T follicular helper cell (primary cell): ENCODE data around the gene AGBL4.

Experiments
- DNase-seq: peaks from one replicate; pipeline ENCODE4 v3.0.0-alpha.2; 2020; ENCODE audit warnings: low read depth

Gene AGBL4

DNA sequence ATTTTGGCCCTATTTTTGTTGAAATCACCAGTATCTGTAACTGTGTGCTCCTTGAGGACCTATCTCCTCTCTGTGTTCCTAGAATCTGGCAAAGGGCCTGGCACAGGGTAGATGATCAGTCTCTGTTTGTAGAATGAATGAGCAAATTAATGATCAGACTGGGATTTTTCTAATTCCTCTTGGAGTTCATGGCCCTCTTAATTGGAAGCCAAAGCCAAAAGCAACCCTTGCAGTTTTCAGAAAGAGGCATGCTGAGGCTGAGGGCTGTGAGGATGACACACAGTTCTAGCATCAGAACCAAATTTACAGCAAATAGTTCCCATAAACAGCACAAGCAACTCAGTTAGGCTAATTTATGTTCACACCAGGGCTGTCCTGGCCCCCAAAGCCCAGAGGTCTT, 1136.0 kb downstream of the AGBL4 start:
- DNase-seq, result no peak

DNA sequence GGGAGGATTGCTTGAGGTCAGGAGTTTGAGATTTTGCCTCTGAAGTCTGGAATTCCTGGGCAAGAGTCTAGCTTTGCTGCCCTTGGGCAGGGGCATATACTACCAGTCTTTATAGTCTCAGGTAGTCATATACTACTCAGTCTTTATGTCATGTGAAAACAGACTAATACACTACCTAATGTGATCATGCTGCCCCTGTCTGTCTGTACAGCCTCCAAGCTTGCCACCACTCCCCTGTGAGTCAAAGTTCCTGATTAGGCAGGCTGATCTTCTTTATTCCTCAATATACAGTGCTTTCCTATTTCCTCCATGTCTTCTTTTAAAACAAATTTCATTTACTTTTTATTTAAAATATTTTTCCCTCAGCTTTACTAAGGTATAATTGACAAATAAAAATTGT, 1141.7 kb downstream of the AGBL4 start:
- no peak for DNase-seq

DNA sequence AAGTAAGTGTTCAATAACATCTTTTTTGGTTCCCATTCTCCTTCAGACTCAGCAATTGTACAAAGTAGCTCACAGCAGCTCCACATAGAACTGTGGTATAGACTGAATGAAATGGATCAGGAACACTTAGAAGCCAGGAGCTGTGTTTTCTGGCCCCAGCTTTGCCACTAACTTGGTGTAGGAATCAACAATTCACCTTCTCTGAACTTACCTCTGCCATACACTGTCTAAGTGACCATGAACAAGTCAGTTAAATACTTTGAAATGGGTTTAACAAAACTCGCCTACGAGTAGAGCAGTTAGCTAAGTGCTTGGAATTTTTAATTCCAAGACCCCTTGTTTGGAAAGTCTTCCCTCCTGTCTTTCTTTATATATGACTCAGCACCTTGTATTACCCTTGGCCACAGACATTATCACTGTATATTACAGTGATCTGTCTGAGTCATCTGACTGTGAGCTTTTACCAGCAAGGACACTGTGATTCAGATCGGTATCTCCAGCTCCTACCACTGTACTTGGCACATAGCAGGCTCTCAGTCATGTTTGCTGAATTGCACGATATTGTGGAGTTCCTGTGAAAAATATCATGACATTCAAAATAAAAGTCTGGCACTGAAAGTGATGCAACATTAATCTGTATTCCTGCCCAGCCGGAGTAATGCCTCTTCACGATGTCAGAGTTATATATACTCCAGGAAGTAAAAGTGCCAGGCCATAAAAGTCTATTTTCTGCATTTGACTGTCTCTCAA, 1145.4 kb downstream of the AGBL4 start:
- no peak for DNase-seq

DNA sequence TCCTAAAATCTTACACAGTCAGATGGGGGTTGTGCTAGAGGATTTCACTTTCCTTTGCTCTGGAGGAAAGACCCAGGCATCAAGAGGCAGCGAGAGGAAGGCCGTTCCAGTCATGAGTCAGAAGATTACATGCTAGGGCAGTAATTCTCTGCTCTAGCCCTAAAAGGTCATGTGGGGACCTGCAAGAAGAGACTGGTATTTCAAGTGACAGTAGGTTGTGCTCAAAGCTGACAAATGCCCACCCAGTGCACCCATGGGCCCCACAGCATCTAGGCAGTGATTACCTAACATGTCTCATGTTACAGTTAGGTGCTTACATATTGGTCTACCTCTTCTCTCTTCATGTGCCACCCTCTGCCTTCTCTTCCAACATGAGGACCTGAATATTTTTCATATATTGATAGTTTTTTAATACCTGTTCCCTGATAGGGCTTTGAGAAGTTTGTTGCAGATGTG, 1147.4 kb downstream of the AGBL4 start:
- no peak for DNase-seq

DNA sequence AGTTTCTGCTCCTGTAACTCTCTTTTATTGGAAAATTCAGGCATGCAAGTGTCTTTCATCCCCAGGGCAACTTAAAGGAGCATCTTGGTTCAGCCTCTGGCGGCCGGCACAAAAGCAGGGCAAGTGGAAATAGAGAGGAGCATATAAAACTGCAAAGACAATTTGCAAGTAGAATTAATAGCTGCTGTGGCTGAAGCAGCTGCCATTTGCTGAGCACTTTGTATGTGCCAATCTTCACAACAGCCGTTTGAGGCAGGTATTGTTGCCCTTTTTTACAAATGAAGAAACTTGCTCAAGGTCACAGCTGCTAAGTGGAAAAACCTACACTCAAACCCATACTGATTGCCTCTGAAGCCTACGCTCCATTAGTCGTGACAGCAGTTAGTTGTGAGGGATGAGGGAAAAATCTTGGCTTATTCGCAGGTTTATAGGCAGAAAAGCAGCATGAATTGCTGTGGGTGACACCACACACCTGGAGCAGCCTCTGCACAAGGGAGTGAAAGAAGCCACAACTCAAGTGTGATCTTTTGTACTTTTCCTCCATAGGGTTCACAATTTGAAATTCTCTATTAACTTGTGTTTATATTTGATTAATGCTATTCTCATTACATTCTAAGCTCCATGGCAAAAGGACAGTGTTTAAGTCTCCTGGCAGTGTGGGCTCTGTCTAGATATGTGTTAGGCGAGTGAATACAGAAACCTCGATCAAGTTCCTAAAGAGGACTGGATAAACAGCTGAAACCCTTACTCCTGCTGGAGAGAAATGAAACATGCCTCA, 1148.0 kb downstream of the AGBL4 start:
- DNase-seq, result no peak

DNA sequence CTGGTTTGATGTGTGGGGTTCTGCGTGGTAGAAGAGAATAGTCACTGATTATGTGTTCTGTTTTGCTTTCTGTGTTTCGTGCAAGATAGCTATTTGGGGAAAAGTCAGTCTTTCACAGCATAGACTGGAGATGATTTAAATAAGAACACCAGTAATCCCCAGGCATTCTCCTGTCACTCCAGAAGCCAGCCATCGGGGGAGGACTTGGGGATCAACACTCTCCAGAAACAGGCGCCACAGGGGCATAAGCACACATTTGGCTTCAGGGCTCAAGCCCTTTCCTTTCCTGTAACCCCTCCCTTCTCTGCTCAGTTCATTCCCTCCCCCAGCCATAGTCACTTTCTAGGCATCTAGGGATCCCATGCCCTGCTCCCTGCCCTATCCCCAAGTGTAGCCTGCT, 1149.8 kb downstream of the AGBL4 start:
- DNase-seq, result no peak

DNA sequence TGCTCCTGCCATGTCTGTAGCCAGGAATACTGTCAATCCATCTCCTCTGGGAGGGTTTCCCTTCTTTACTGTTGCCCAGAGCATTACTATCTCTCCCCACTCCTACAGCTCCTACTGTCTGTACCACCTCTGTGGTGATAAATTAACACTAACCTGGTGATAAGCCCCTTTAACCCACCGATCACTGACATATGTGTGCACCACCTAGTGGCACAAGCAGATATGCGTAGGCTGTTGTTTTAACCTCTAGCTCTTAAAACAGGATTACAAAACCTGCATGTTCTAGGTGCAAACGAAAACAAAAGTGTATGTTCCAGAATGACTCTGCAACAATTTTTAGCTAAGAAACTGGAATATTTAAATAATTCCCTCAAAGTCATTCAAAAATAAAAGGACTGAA, 1153.2 kb downstream of the AGBL4 start:
- DNase-seq, result no peak

DNA sequence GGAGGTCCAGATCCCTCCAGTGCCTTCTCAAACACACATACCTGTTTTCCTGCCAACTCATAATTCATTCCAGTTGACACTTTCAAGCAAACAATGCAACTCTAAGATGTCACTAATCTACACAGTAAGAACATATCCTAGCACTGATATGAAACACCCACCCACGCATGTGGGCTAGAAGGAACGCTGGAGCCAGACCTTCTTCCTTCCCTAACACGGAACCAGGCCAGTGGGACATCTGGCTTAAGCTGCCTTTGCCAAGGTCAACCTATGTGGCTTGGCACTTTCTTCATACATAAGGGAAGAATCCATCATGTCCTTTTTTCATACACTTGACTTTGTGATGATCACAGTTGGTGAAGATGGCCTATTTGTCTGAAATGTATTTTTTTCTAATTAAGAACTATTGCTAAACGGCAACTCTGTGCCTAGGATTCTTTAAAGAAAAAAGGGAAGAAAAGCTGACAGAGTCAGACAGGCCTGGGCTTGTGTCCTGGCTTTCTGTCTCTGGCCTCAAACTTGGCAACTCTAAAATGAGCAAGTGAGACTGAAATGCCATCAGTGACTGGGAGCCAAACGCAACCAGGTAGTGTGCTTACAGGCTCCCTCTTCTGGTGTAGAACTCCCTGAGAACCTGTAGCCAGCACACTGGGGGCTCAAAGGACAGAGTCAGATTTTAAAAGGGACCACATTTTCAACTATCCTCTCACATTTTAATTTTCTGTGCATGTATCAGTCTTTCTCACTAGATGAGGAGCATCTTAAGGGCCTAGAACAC, 1154.4 kb downstream of the AGBL4 start:
- no peak for DNase-seq

DNA sequence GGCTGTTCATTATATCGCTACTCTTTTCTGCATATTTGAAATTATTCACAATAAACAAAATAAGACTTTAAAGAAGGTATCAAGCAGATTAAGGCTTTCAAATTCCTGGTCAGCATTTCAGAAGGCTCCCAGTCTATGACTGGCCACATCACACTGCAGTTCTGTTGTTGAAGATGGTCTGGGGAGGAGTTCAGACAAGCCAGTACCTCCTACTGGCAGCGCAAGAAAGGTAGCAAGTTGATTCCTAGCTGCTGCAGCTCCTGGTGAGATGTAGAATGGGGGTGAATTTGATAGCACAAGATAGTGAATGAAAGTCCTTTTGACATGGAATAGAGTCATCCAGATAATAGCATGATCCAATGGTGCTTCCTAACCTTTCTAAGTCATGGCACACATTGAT, 1158.8 kb downstream of the AGBL4 start:
- no peak for DNase-seq

DNA sequence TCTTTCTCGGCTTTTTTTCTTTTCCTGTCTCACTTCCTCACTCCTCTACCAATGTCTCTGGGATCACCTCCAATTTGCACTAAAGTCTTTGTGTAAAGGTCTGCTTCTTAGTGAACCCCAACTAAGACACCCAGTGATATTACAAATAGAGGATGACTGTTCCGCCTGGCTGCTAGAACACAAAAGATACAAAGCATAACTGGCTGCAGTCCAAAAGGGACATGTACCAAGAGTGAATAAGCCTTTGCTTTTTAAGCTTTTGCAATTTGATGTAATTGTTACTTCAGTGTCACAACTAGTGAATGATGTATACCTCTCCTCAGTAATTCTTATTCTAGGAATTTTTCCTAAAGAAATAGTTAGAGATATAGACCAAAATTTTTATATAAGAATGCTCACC, 1164.3 kb downstream of the AGBL4 start:
- no peak for DNase-seq

DNA sequence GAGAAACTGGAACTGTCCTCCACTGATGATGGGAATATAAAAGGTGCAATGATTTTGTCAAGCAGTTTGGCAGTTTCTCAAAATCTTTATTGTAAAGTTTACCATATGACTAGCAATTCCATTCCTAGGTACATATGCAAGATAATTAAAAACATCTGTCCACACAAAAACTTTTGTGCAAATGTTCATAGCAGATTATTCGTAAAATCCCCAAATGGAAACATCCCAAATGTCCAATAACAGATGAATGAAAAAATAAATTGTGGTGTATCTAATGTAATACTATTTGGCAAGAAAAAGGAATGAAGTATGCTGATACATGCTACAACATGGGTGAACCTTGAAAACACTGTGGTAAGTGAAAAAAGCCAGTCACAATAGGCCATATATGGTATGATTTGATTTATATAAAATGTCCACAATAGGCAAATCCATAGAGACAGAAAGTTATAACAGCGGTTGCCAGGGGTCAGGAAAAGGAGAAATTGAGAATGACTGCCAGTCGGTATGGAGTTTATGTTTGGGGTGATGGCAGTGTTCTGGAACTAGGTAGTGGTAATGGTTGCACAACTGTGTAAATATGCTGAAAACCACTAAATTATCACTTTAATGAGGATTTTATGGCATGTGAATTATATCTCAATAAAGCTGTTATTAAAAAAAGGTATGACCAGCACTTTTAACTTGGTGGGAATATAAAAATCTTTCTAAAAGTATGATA, 1165.4 kb downstream of the AGBL4 start:
- DNase-seq, result no peak

DNA sequence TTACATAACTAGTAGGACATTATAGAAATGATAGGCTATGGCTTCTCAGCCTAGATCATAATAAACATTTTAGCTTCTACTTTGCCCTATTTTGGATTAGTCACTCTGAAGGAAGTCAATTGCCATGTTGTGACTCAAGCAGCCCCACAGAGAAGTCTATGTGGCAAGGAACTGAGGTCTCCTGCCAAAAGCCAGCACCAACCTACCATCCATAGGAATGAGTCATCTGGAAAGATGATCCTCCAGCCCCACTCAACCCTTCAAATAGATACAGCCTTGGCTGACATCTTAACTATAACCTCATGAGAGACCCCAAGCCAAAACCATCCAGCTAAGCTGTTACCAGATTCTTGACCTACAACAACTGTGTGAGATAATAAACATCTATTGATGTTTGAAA, 1170.7 kb downstream of the AGBL4 start:
- no peak for DNase-seq

DNA sequence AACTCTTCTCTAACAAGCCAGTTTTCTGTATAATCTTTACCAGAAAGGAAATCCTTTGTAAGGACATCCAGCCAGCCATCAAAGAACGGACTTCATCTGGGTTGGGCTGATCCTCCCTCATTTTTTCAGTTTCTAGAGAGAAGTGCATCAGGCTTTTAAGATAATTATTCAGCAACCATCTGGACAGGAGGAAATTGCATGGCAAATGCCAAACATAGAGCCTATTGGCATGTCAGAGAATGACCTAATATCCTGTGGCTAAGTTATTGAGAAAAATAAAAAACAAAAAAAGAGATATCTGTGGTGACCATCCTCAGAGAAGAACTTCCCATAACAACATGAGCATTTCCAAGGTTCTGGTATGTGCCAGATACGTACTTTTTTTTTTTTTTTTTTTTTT, 1172.1 kb downstream of the AGBL4 start:
- DNase-seq, result no peak

DNA sequence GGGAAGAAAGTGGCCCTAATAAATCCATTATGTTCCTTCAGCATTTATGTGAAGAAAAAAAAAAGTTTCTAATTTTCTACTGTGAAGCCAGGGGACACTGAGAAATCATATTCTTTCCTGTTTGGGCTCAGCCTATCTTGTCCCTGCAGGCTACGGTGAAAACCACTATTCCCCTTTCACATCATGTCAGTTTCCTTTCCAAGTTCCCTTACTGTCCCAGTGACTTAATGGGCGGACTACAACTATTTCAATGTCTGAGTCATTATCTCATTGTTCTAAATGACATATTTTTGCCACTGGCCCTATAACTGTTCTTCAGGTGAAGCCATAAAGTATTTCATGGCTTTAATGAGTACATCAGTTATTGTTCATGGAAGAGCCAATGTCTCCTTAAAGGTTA, 1175.7 kb downstream of the AGBL4 start:
- no peak for DNase-seq

DNA sequence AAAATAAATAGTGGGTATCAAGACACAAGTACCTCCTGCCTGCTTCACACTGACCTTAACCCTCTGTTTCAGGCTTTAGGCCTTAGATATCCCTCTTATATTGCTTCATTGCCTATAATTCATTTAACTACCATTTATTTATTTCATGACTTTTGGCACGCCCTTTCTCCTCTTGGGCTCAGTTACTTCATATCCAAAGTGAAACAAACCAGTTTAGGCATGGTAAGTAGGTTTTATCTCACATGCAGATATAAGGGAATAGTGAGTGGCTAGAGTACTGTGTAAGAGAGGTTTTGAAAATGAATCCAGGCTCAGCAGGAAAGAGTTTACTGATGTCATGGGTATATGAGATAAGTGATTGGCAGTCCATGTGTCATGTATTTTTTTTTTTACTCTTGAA, 1177.3 kb downstream of the AGBL4 start:
- no peak for DNase-seq

DNA sequence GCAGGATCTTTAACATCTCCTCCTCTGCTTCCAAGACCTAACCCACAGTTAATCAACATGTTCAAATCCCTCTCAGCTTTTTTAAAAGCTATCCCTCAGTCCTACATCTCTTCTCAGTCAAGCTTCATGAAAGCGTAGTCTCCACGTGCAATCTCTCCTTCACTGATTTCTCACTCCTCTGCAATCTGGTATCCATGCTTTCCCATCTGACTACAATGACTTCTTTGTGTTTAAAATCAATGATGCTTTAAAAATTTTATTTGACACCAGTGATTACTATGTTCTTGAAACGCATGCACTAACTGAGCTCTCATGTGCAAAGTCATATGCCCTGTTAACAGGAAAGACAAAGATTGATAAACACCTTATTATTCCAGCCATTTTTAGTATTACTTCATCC, 1179.6 kb downstream of the AGBL4 start:
- no peak for DNase-seq

DNA sequence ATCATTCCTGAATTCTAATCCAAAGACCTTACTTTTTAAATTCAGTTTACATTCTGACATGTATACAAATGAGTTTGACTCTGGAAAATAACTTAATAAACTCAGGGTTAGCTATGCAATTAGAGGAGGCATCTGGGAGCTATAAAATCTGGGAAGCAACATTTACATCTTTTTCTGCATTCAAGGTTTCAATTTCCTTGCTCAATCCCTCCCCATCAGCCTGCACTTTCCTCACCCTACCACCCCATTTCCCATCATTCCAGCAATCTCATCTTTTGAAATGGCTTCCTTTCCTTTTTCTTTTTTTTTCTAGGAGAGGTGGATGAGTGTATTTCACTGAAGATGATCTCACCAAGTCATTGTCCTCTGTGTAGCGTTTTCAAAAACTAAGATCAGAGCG, 1181.8 kb downstream of the AGBL4 start:
- no peak for DNase-seq

DNA sequence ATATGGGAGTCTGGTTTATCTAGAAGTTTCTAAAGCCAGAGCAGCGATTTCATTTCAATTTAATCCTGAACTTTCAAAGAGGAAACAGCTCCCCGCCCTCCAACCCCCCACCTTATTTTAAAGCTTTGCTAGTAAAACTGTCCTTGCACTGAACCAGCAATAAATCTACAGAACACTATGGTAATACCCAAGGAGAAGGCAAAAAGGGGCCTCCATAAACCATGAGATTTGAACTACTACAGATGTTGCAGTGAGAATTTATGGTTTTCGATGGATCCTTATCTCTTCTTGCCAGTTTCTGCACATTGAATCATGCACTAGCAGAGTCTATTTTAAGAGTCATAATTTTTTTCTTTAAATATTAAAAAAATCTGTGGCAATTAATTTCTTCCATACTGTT, 1182.3 kb downstream of the AGBL4 start:
- DNase-seq, result no peak

DNA sequence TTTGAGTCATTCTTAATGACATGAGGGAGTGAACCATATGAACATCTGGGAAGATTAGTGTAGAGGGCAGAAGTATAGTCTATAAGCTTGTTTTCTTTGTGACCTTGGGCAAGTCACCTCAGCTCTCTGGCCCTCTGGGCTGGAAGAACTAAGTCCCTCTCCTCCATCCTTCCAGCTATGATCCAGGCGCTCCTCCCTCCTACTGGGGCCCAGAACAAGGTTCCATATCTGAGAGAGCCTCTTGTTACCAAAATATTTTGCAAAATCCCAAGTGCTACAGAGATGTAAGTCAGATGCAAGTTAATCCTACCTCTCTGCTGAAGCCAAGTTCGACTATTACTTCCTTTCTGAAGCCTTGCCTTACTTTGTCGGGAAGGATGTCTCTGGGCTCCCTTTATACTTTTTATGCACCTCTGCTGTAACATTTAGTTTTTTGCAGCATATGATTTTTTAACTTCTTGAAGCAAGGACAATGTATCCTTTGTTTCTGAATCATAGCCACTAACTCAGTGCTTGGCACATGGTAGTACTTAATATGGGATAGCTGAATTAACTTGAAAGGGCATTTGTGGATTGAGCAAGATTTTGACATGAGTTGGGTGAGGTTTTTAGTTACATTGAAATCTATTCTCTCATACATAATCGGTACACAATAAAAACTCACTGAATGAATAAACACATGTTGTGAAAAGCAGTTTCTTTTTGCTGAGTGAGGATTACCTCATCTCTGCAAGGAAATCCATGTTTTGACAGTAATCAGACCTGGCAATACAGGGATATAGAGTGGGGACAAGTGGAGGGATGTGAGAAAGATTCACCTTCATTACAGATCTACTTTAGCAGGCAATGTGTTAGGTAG, 1192.4 kb downstream of the AGBL4 start:
- no peak for DNase-seq

DNA sequence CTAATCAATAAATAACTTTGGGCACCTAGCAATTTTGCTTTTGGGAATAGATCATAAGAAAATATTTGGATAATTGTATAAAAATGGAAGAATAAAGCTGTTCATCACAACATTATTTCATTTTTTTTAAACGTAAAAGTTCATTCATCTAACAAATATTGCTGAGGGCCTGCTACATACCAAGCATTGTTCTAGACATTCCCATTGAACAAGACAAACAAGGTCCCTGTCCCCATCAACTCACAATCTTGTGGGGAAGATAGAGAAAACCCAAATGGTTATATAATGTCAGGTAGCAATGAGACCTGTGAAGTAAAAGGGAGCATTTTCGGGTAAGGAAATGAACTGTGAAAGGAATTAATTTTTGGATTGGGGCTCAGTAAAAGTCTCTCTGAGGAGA, 1193.0 kb downstream of the AGBL4 start:
- no peak for DNase-seq

DNA sequence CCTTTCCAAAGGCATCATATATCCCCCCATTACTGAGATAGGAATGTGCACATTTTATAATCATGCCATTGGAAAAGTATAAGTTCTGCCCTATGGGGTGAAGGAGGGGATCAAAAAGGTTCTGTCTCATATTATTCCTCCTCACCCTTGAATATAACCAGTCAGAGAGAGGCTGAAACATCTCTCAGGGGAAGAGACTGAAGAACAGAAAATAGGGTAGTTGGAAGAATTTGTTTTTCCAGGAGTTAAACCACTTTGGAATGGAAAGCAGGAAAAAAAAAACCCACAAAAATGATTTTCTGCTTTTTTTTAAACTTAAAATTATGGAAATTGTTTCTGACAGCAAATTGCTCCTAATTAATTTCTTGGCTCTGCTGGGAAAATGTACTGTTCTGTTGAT, 1194.3 kb downstream of the AGBL4 start:
- no peak for DNase-seq
